Neural progenitor cell (in vitro differentiated cells): ENCODE data around the gene CDH10. TPM values are rescaled to one million over a fixed set of nuclear protein-coding genes. Genes with fewer than 3 reads are reported as not detected.
A peak's percentile ranks its signal among the peaks of the same experiment; 100 is the strongest.

Experiments
- DNase-seq: peaks from one replicate; pipeline ENCODE4 v3.0.0-alpha.2; 2016; ENCODE audit warnings: low spot score
- H2AFZ ChIP-seq: fragments of 200-600 bp; sonication (generic); replicated peaks from 2 replicates; pipeline ENCODE4 v1.6.1; 2016; ENCODE audit warnings: antibody characterized with exemption
- H3F3A ChIP-seq: fragments of 200-600 bp; sonication (generic); 2 replicates; pipeline ENCODE4 v1.6.1; 2016; ENCODE audit warnings: antibody characterized with exemption, low read depth
- H3K27ac ChIP-seq: fragments of 200-600 bp; sonication (generic); 2 replicates; pipeline ENCODE4 v1.5.1; 2016; ENCODE audit warnings: mild to moderate bottlenecking
- H3K27me3 ChIP-seq: fragments of 200-600 bp; sonication (generic); 2 replicates; pipeline ENCODE4 v1.6.1; 2016; ENCODE audit warnings: mild to moderate bottlenecking, moderate library complexity
- H3K36me3 ChIP-seq: fragments of 200-600 bp; sonication (generic); 2 replicates; pipeline ENCODE4 v1.5.1; 2016
- H3K4me1 ChIP-seq: fragments of 200-600 bp; sonication (generic); 2 replicates; pipeline ENCODE4 v1.6.1; 2016; ENCODE audit warnings: mixed run types
- H3K4me2 ChIP-seq: fragments of 200-600 bp; sonication (generic); 2 replicates; pipeline ENCODE4 v1.6.1; 2016
- H3K4me3 ChIP-seq: fragments of 200-600 bp; sonication (generic); 2 replicates; pipeline ENCODE4 v1.5.1; 2016
- H3K79me2 ChIP-seq: fragments of 200-600 bp; sonication (generic); 2 replicates; pipeline ENCODE4 v1.6.1; 2016; ENCODE audit warnings: low read depth
- H3K9ac ChIP-seq: fragments of 200-600 bp; sonication (generic); 2 replicates; pipeline ENCODE4 v1.6.1; 2016
- H3K9me3 ChIP-seq: fragments of 200-600 bp; sonication (generic); 2 replicates; pipeline ENCODE4 v1.5.1; 2016; ENCODE audit warnings: low read depth
- H4K20me1 ChIP-seq: fragments of 200-600 bp; sonication (generic); 2 replicates; pipeline ENCODE4 v1.6.1; 2016; ENCODE audit warnings: low read depth
- H3K27ac Mint-ChIP-seq: 3 replicates; pipeline ENCODE4 v1.8.0; 2021; ENCODE audit warnings: mixed read lengths
- H3K27me3 Mint-ChIP-seq: 2 replicates; pipeline ENCODE4 v1.8.0; 2022; ENCODE audit warnings: low read depth, mild to moderate bottlenecking, inconsistent platforms, moderate library complexity, mixed read lengths; ENCODE audit not compliant: insufficient read depth
- H3K36me3 Mint-ChIP-seq: 3 replicates; pipeline ENCODE4 v1.8.0; 2021; ENCODE audit warnings: mixed read lengths
- H3K4me1 Mint-ChIP-seq: 3 replicates; pipeline ENCODE4 v1.8.0; 2021; ENCODE audit warnings: mixed read lengths
- H3K4me3 Mint-ChIP-seq: 3 replicates; pipeline ENCODE4 v1.8.0; 2021; ENCODE audit warnings: mild to moderate bottlenecking, moderate library complexity, mixed read lengths
- H3K9me3 Mint-ChIP-seq: 3 replicates; pipeline ENCODE4 v1.8.0; 2020; ENCODE audit warnings: mixed read lengths
- CTCF ChIP-seq: fragments of 200-600 bp; sonication (generic); IDR thresholded peaks from 2 replicates; pipeline ENCODE4 v1.5.1; 2017; ENCODE audit warnings: antibody characterized with exemption, mild to moderate bottlenecking
- EZH2 ChIP-seq: fragments of 200-600 bp; sonication (generic); IDR thresholded peaks from 2 replicates; pipeline ENCODE4 v1.6.1; 2017; ENCODE audit warnings: antibody characterized with exemption, mild to moderate bottlenecking, moderate library complexity
- EZH2phosphoT487 ChIP-seq: fragments of 200-600 bp; sonication (generic); IDR thresholded peaks from 2 replicates; pipeline ENCODE4 v1.6.1; 2017; ENCODE audit warnings: antibody characterized with exemption
- total RNA-seq: library from RNA; depleted of rRNA; stranded (reverse); fragments of >200 nt; gene quantifications from 2 replicates; pipeline ENCODE4 v1.2.3, GENCODE V29; 2015; ENCODE audit warnings: low replicate concordance

CDH10 gene
- total RNA-seq, 1 donor from 2014 or later = 0.19 TPM

- DNase-seq = no peak
- H3K9me3 Mint-ChIP-seq = peaks cover 2% of the 10 kb centered on the region
- Histone ChIP-seq H3K4me3 (no peak overlapping the region), H4K20me1 (no peaks in the 10 kb centered on the region), H3K36me3 (no peaks in the 10 kb centered on the region), H3K9ac (no peak overlapping the region), H3K4me1 (peaks cover 10% of the 10 kb centered on the region), H3K79me2 (no peaks in the 10 kb centered on the region), H3K4me2 (no peak overlapping the region), H3F3A (no peaks in the 10 kb centered on the region), H3K27ac (no peak overlapping the region), H3K9me3 (no peaks in the 10 kb centered on the region), H3K27me3 (no peaks in the 10 kb centered on the region), H2AFZ (no peak overlapping the region)
- no peak overlapping the region for H3K4me3 Mint-ChIP-seq
- H3K27ac Mint-ChIP-seq = no peak overlapping the region
- no peaks in the 10 kb centered on the region for H3K36me3 Mint-ChIP-seq
- TF ChIP-seq EZH2phosphoT487 = no peak
- no peak for TF ChIP-seq CTCF
- no peak for TF ChIP-seq EZH2
- no peaks in the 10 kb centered on the region for H3K4me1 Mint-ChIP-seq
- no peaks in the 10 kb centered on the region for H3K27me3 Mint-ChIP-seq
Observed at GRCh38 chr5:24668050-24668449, 23.3 kb upstream of the CDH10 start.

- Mint-ChIP-seq H3K9me3 (peaks cover 6% of the 10 kb centered on the region), H3K4me1 (peaks cover 46% of the 10 kb centered on the region), H3K4me3 (no peak overlapping the region), H3K27me3 (no peaks in the 10 kb centered on the region), H3K36me3 (no peaks in the 10 kb centered on the region), H3K27ac (no peak overlapping the region)
- H3K79me2 ChIP-seq = no peaks in the 10 kb centered on the region
- no peak overlapping the region for H3K4me3 ChIP-seq
- H3K4me2 ChIP-seq = no peak overlapping the region
- H3K4me1 ChIP-seq = peaks cover 8% of the 10 kb centered on the region
- no peaks in the 10 kb centered on the region for H3K9me3 ChIP-seq
- no peaks in the 10 kb centered on the region for H3K36me3 ChIP-seq
- H4K20me1 ChIP-seq = no peaks in the 10 kb centered on the region
- H2AFZ ChIP-seq = peak overlapping the region; percentile 63
- no peak for TF ChIP-seq CTCF
- no peak for TF ChIP-seq EZH2phosphoT487
- peaks cover 9% of the 10 kb centered on the region for H3F3A ChIP-seq
- no peak overlapping the region for H3K27ac ChIP-seq
- H3K9ac ChIP-seq = no peak overlapping the region
- DNase-seq = no peak
- H3K27me3 ChIP-seq = no peaks in the 10 kb centered on the region
Observed at GRCh38 chr5:24649531-24649930, 4.8 kb upstream of the CDH10 start.

GRCh38 chr5:24646915-24647314 is 2.1 kb upstream of the CDH10 start:
- H3F3A ChIP-seq = peaks cover 18% of the 10 kb centered on the region
- H3K9me3 ChIP-seq = no peaks in the 10 kb centered on the region
- no peak overlapping the region for H3K27ac ChIP-seq
- H3K79me2 ChIP-seq = no peaks in the 10 kb centered on the region
- H3K36me3 ChIP-seq = no peaks in the 10 kb centered on the region
- no peak overlapping the region for H2AFZ ChIP-seq
- no peak overlapping the region for H3K27ac Mint-ChIP-seq
- no peak overlapping the region for H3K4me3 ChIP-seq
- no peaks in the 10 kb centered on the region for H3K27me3 ChIP-seq
- no peaks in the 10 kb centered on the region for H3K27me3 Mint-ChIP-seq
- no peaks in the 10 kb centered on the region for H3K36me3 Mint-ChIP-seq
- no peak for DNase-seq
- H3K4me1 Mint-ChIP-seq = peaks cover 56% of the 10 kb centered on the region
- H3K9me3 Mint-ChIP-seq = peaks cover 6% of the 10 kb centered on the region
- no peak for TF ChIP-seq CTCF
- no peak for TF ChIP-seq EZH2phosphoT487
- TF ChIP-seq EZH2 = no peak
- H3K4me1 ChIP-seq = peaks cover 8% of the 10 kb centered on the region
- H3K4me2 ChIP-seq = no peak overlapping the region
- no peaks in the 10 kb centered on the region for H4K20me1 ChIP-seq
- no peak overlapping the region for H3K9ac ChIP-seq
- H3K4me3 Mint-ChIP-seq = no peak overlapping the region
